Measurements from ENCODE around the gene MRTFB. TPM values are rescaled to one million over a fixed set of nuclear protein-coding genes. Genes with fewer than 3 reads are reported as not detected.

MRTFB gene
- total and polyA plus RNA-seq, 2 of the 13 experiments (the other 11 are each of a cell fraction or from before 2014, with no cell fraction given) = 11.4 to 14.0 TPM

- peak; percentile 94 for TF ChIP-seq TRIM22 (IDR thresholded peaks at IDR 0.05)
- no peak for TF ChIP-seq ZNF407 (CRISPR knock-in tag; IDR thresholded peaks at IDR 0.05; ENCODE audit: not compliant biosample characterization)
- peak; percentile 99 for TF ChIP-seq NBN (conservative IDR thresholded peaks at IDR 0.05)
- TF ChIP-seq SP140L (CRISPR knock-in tag; IDR thresholded peaks at IDR 0.05; ENCODE audit: borderline replicate concordance) = no peak
- TF ChIP-seq NFAT5 (CRISPR knock-in tag; IDR thresholded peaks at IDR 0.05) = no peak
- peak; percentile 58; the same call in 1 of the 2 replicates for TF ChIP-seq ATM (IDR thresholded peaks at IDR 0.05; ENCODE audit: borderline replicate concordance)
- TF ChIP-seq ZNF207 (IDR thresholded peaks at IDR 0.05; ENCODE audit: borderline replicate concordance) = peak; percentile 69; the same call in 1 of the 2 replicates
- TF ChIP-seq PLRG1 (conservative IDR thresholded peaks at IDR 0.05) = peak; percentile 55; the same call in 1 of the 2 replicates
- peak; percentile 93 for TF ChIP-seq ZNF282 (IDR thresholded peaks at IDR 0.05; ENCODE audit: partially characterized antibody)
- peak; percentile 70 for TF ChIP-seq SP1 (IDR thresholded peaks at IDR 0.05)
- no peak for TF ChIP-seq SP1 (CRISPR knock-in tag; IDR thresholded peaks at IDR 0.05)
- peak; percentile 18; the same call in 1 of the 2 replicates for TF ChIP-seq ATF7 (IDR thresholded peaks at IDR 0.05)
- no peak for TF ChIP-seq ATF7 (CRISPR knock-in tag; IDR thresholded peaks at IDR 0.05)
- TF ChIP-seq SRSF1 (optimal IDR thresholded peaks at IDR 0.05; ENCODE audit: low read depth, low read length) = no peak
- TF ChIP-seq MEIS1 (CRISPR knock-in tag; IDR thresholded peaks at IDR 0.05; ENCODE audit: borderline replicate concordance) = no peak
- 0 out of 2 replicates have a peak, but pooled peaks have one; percentile 10 for TF ChIP-seq RFX1 (IDR thresholded peaks at IDR 0.05)
- TF ChIP-seq MED1 (CRISPR knock-in tag; IDR thresholded peaks at IDR 0.05) = no peak
These were observed 19.9 kb upstream of the MRTFB start (continued) for GRCh38 chr16:14051103-14051729.

All from HepG2 (cell line).